Left lung (tissue), 10 donors: ENCODE measurements around the gene APLNR. TPM values are rescaled to one million over a fixed set of nuclear protein-coding genes. Genes with fewer than 3 reads are reported as not detected.

Experiments
- ATAC-seq: fragments of 200-7000 bp; cut with Tn5 transposase; one replicate; pipeline ENCODE4 v1.9.1; 2020; ENCODE audit warnings: moderate library complexity
- DNase-seq, 4 donors: peaks; one replicate each; pipeline ENCODE4 v3.0.0-alpha.2; 2013 to 2020
- H3K27ac ChIP-seq, 2 donors: fragments of 200-600 bp; sonication (generic) in 1 of 2; one replicate each; pipeline versions ENCODE4 v1.5.0 to v1.8.0; 2020 to 2021
- H3K27me3 ChIP-seq, 2 donors: fragments of 200-600 bp; sonication (generic) in 1 of 2; one replicate each; pipeline versions ENCODE4 v1.5.0 to v1.8.0; 2020 to 2021
- H3K36me3 ChIP-seq, 2 donors: fragments of 200-600 bp; sonication (generic) in 1 of 2; one replicate each; pipeline versions ENCODE4 v1.5.0 to v1.8.0; 2020 to 2021
- H3K4me1 ChIP-seq, 2 donors: fragments of 200-600 bp; one replicate each; pipeline ENCODE4 v1.8.0; 2021
- H3K4me3 ChIP-seq, 2 donors: fragments of 200-600 bp; sonication (generic) in 1 of 2; one replicate each; pipeline versions ENCODE4 v1.5.0 to v1.8.0; 2020 to 2021; ENCODE audit warnings: mild to moderate bottlenecking in 1 of 2
- H3K9me3 ChIP-seq, 2 donors: fragments of 200-600 bp; sonication (generic) in 1 of 2; one replicate each; pipeline versions ENCODE4 v1.5.0 to v1.8.0; 2020 to 2021
- CTCF ChIP-seq, 2 donors: fragments of 200-600 bp; sonication (generic) in 1 of 2; IDR thresholded peaks; one replicate each; pipeline versions ENCODE4 v1.5.0 to v1.8.0; 2021; ENCODE audit warnings: antibody characterized with exemption in 2 of 2
- intact Hi-C, 2 donors: fragments of 100-400 bp; cut with DNase I; formaldehyde crosslinking; loops; one replicate each; pipeline versions ENCODE4 v1.11.2 to v1.14.2; 2022
- polyA plus RNA-seq, 6 donors: library from polyadenylated mRNA; unstranded; fragments of 120-200 nt; gene quantifications; one replicate each; pipeline ENCODE4 v1.2.1, GENCODE V29; 2013; ENCODE audit not compliant: insufficient read length in 6 of 6
- total RNA-seq, 2 donors: library from RNA; stranded (reverse); fragmentation: NEBNext Ultra II Directional; extraction: Animal tissue kit (Norgen Biotek cat#: 25700); gene quantifications; one replicate each; pipeline ENCODE4 v1.2.1, GENCODE V29; 2021
- donor health status: DM: no; HTN: yes; CAD: no.
- donor health status: DM: no; HTN: no; CAD: no.

The APLNR gene
- total and polyA plus RNA-seq, 8 donors = 11.2 to 189 (median 144) TPM

GRCh38 chr11:57248780-57249383, 11.8 kb upstream of the APLNR start:
- intact Hi-C loops = loop anchor here in 1 of 2 donors (5.0 kb wide), 1 partner anchor 132 kb away; no protein-coding TSS in a partner anchor
- Histone ChIP-seq H3K4me1 (peaks cover 0 to 6% of the 10 kb centered on the region in 2 donors), H3K36me3 (no peaks in the 10 kb centered on the region), H3K27ac (no peak overlapping the region), H3K9me3 (no peaks in the 10 kb centered on the region), H3K4me3 (no peak overlapping the region), H3K27me3 (no peaks in the 10 kb centered on the region)
- ATAC-seq = peak; percentile 97
- TF ChIP-seq CTCF (IDR thresholded peaks at IDR 0.05) = peak; percentile 31 to 48
- peak in 3 of 4 donors; percentile 52 to 85 (median 59) for DNase-seq

- H3K9me3 ChIP-seq = no peaks in the 10 kb centered on the region
- H3K36me3 ChIP-seq = no peaks in the 10 kb centered on the region
- H3K27ac ChIP-seq = no peak overlapping the region
- intact Hi-C loops = loop anchor here in 1 of 2 donors (5.0 kb wide), 1 partner anchor 128 kb away; no protein-coding TSS in a partner anchor
- no peak for ATAC-seq
- no peaks in the 10 kb centered on the region for H3K27me3 ChIP-seq
- TF ChIP-seq CTCF (IDR thresholded peaks at IDR 0.05) = no peak
- H3K4me3 ChIP-seq = no peak overlapping the region
- peaks cover 0 to 6% of the 10 kb centered on the region in 2 donors for H3K4me1 ChIP-seq
- no peak for DNase-seq
Observed at GRCh38 chr11:57244911-57245310, 7.9 kb upstream of the APLNR start.

- intact Hi-C loops = no loop called here
- peaks cover 0 to 25% of the 10 kb centered on the region in 2 donors for H3K27me3 ChIP-seq
- no peaks in the 10 kb centered on the region for H3K4me1 ChIP-seq
- no peaks in the 10 kb centered on the region for H3K36me3 ChIP-seq
- no peak for DNase-seq
- ATAC-seq = no peak
- no peak for TF ChIP-seq CTCF (IDR thresholded peaks at IDR 0.05)
- no peak overlapping the region for H3K4me3 ChIP-seq
- no peaks in the 10 kb centered on the region for H3K9me3 ChIP-seq
- no peak overlapping the region for H3K27ac ChIP-seq
Observed at GRCh38 chr11:57241353-57241972, 4.4 kb upstream of the APLNR start.

- H3K27ac ChIP-seq = no peak overlapping the region
- ATAC-seq = no peak
- intact Hi-C loops = no loop called here
- H3K4me1 ChIP-seq = no peaks in the 10 kb centered on the region
- H3K9me3 ChIP-seq = no peaks in the 10 kb centered on the region
- no peak overlapping the region for H3K4me3 ChIP-seq
- no peak for TF ChIP-seq CTCF (IDR thresholded peaks at IDR 0.05)
- peaks cover 0 to 32% of the 10 kb centered on the region in 2 donors for H3K27me3 ChIP-seq
- H3K36me3 ChIP-seq = no peaks in the 10 kb centered on the region
- DNase-seq = no peak
Observed at GRCh38 chr11:57240757-57241156, 3.7 kb upstream of the APLNR start.

GRCh38 chr11:57240007-57240406, 3.0 kb upstream of the APLNR start:
- Histone ChIP-seq H3K27me3 (peaks cover 0 to 38% of the 10 kb centered on the region in 2 donors), H3K27ac (no peak overlapping the region), H3K4me1 (no peaks in the 10 kb centered on the region), H3K36me3 (no peaks in the 10 kb centered on the region), H3K9me3 (no peaks in the 10 kb centered on the region), H3K4me3 (no peak overlapping the region)
- no peak for ATAC-seq
- intact Hi-C loops = no loop called here
- no peak for TF ChIP-seq CTCF (IDR thresholded peaks at IDR 0.05)
- no peak for DNase-seq
